MCF 10A (cell line): ENCODE results near the gene HS6ST3. TPM values are rescaled to one million over a fixed set of nuclear protein-coding genes. Genes with fewer than 3 reads are reported as not detected.

Experiments
- BruUV-seq: library from RNA; stranded (reverse); fragments of 400-500 nt; replicated peaks from 2 replicates; lab custom pipeline; 2021; lab: Mats Ljungman, UMichigan
- CTCF ChIA-PET: fragments of 300-600 bp; sonication (Branson Sonifier 250); formaldehyde crosslinking; extraction: SDS; loops from one replicate; lab custom pipeline; 2021; ENCODE audit warnings: antibody characterized with exemption, inconsistent platforms; lab: Yijun Ruan, JAX
- POLR2A ChIA-PET: fragments of 300-600, 350-650 bp; sonication (Branson Sonifier 250); formaldehyde crosslinking; extraction: SDS; loops from one replicate; lab custom pipeline; 2020; ENCODE audit warnings: antibody characterized with exemption, inconsistent platforms; lab: Yijun Ruan, JAX
- DNase-seq: peaks from one replicate; pipeline ENCODE4 v3.0.0-alpha.2; 2018; ENCODE audit not compliant: unreplicated experiment
- H3K27ac Mint-ChIP-seq: one replicate; pipeline ENCODE4 v1.8.0; 2022; ENCODE audit warnings: mild to moderate bottlenecking, low read depth, mixed read lengths; ENCODE audit not compliant: unreplicated experiment
- H3K27me3 Mint-ChIP-seq: one replicate; pipeline ENCODE4 v1.8.0; 2022; ENCODE audit warnings: mixed read lengths; ENCODE audit not compliant: insufficient read depth, unreplicated experiment
- H3K36me3 Mint-ChIP-seq: one replicate; pipeline ENCODE4 v1.8.0; 2022; ENCODE audit warnings: mild to moderate bottlenecking, moderate library complexity, mixed read lengths; ENCODE audit not compliant: insufficient read depth, unreplicated experiment
- H3K4me1 Mint-ChIP-seq: one replicate; pipeline ENCODE4 v1.8.0; 2022; ENCODE audit warnings: mixed read lengths; ENCODE audit not compliant: insufficient read depth, unreplicated experiment
- H3K4me3 Mint-ChIP-seq: one replicate; pipeline ENCODE4 v1.8.0; 2022; ENCODE audit warnings: mild to moderate bottlenecking, moderate library complexity, mixed read lengths; ENCODE audit not compliant: unreplicated experiment
- H3K9me3 Mint-ChIP-seq: one replicate; pipeline ENCODE4 v1.8.0; 2022; ENCODE audit warnings: mixed read lengths; ENCODE audit not compliant: unreplicated experiment
- CTCF ChIP-seq: fragments of 200-600 bp; IDR thresholded peaks from one replicate; pipeline ENCODE4 v1.8.0; 2022; ENCODE audit warnings: antibody characterized with exemption, mild to moderate bottlenecking; ENCODE audit not compliant: unreplicated experiment
- intact Hi-C: fragments of 100-400 bp; cut with micrococcal nuclease; formaldehyde crosslinking; loops from 2 replicates; pipeline ENCODE4 v1.14.1; 2022
- total RNA-seq: library from RNA; stranded (reverse); gene quantifications from 2 replicates; pipeline ENCODE4 v1.2.3, GENCODE V29; 2022

Gene HS6ST3
- total RNA-seq, 1 experiment from 2014 or later, result 0.09 TPM

- TF ChIP-seq CTCF, result no peak
- POLR2A ChIA-PET, result no interaction called here
- H3K4me1 Mint-ChIP-seq, result peaks cover 16% of the 10 kb centered on the region
- intact Hi-C loops, result no loop called here
- H3K27me3 Mint-ChIP-seq, result no peaks in the 10 kb centered on the region
- peak; percentile 66 for DNase-seq
- H3K9me3 Mint-ChIP-seq, result peaks cover 14% of the 10 kb centered on the region
- no TSS peak for BruUV-seq
- H3K4me3 Mint-ChIP-seq, result no peak overlapping the region
- no peaks in the 10 kb centered on the region for H3K36me3 Mint-ChIP-seq
- no peak overlapping the region for H3K27ac Mint-ChIP-seq
- CTCF ChIA-PET, result interaction anchor here (2.0 kb wide), 1 partner anchor 37 kb away, joined by 8 read pairs; no protein-coding TSS in a partner anchor
These were observed 690.2 kb downstream of the HS6ST3 start for GRCh38 chr13:96780105-96780504.

DNA sequence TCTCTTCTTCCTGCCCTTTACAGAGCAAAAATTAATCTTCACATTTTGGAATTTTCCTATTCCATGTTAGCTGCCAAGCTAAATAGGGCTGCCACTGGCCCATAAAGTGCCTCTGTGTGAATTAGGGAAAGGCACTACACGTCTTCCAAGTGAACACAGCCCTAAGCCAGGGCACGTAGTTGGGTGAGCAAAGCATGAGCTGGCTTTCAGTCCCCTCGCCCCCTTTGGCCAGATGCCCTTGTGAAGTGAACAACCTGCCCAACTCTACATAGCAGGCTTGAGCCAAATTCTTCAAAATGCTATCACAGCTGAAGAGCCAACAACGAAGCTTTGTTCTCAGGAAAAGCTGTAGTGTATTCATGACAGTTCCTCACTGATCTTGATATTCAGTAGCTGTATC lies 691.2 kb downstream of the HS6ST3 start:
- BruUV-seq, result no TSS peak
- peaks cover 16% of the 10 kb centered on the region for H3K4me1 Mint-ChIP-seq
- ChIA-PET CTCF (interaction anchor here (2.0 kb wide), 1 partner anchor 36 kb away, joined by 8 read pairs; no protein-coding TSS in a partner anchor), POLR2A (no interaction called here)
- H3K27me3 Mint-ChIP-seq, result no peaks in the 10 kb centered on the region
- H3K36me3 Mint-ChIP-seq, result no peaks in the 10 kb centered on the region
- intact Hi-C loops, result no loop called here
- peaks cover 14% of the 10 kb centered on the region for H3K9me3 Mint-ChIP-seq
- no peak for TF ChIP-seq CTCF
- DNase-seq, result peak; percentile 47
- no peak overlapping the region for H3K4me3 Mint-ChIP-seq
- H3K27ac Mint-ChIP-seq, result peak overlapping the region; percentile 5

DNA sequence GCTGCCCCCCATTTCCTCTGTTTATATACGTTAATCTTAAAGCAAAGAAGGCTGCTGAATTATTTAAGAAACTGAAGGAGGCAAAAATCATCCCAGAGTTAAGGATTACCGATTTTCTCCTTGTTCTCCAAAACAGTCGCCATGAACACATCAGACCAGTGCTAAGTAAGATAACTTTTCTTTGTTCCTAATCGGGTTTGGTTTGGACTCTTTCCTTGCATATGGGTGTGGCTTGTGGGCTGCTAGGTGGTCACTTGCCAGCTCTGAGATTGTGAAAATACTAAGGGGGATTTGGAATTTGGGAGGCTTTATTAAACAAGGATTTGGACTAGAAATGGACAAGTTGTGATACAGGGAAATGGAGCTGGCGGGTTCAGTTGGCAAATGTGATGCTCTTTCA lies 692.3 kb downstream of the HS6ST3 start:
- Mint-ChIP-seq H3K27me3 (no peaks in the 10 kb centered on the region), H3K4me3 (no peak overlapping the region), H3K36me3 (no peaks in the 10 kb centered on the region), H3K4me1 (peaks cover 16% of the 10 kb centered on the region), H3K27ac (no peak overlapping the region), H3K9me3 (peaks cover 14% of the 10 kb centered on the region)
- ChIA-PET CTCF (no interaction called here), POLR2A (interaction anchor here (0.6 kb wide), 1 partner anchor 232 kb away, joined by 3 read pairs; no protein-coding TSS in a partner anchor)
- DNase-seq, result no peak
- no TSS peak for BruUV-seq
- intact Hi-C loops, result no loop called here
- TF ChIP-seq CTCF, result no peak

- intact Hi-C loops, result no loop called here
- H3K36me3 Mint-ChIP-seq, result no peaks in the 10 kb centered on the region
- no TSS peak for BruUV-seq
- ChIA-PET POLR2A (no interaction called here), CTCF (interaction anchor here (0.6 to 1.4 kb wide), 2 partner anchors 12 to 433 kb away, joined by 3 to 4 read pairs; no protein-coding TSS in a partner anchor)
- H3K27me3 Mint-ChIP-seq, result no peaks in the 10 kb centered on the region
- H3K27ac Mint-ChIP-seq, result no peak overlapping the region
- no peak for TF ChIP-seq CTCF
- H3K4me1 Mint-ChIP-seq, result peaks cover 16% of the 10 kb centered on the region
- no peak overlapping the region for H3K4me3 Mint-ChIP-seq
- DNase-seq, result no peak
- peaks cover 19% of the 10 kb centered on the region for H3K9me3 Mint-ChIP-seq
These were observed 693.1 kb downstream of the HS6ST3 start for GRCh38 chr13:96783057-96783456.
